HEK293T (cell line): Measurements from ENCODE around the gene ARL8A.

Experiments used
- CTCF ChIA-PET: fragments of 350-600 bp; formaldehyde crosslinking; extraction: SDS; loops from one replicate; lab custom pipeline; 2021; ENCODE audit warnings: antibody characterized with exemption, inconsistent platforms; lab: Yijun Ruan, JAX
- POLR2A ChIA-PET: fragments of 350-600 bp; formaldehyde crosslinking; extraction: SDS; loops from one replicate; lab custom pipeline; 2020; ENCODE audit warnings: antibody characterized with exemption, inconsistent platforms; lab: Yijun Ruan, JAX
- DNase-seq: peaks from one replicate; pipeline ENCODE4 v3.0.0; 2012; ENCODE audit warnings: mixed read lengths; ENCODE audit errors: extremely low spot score
- ARNT ChIP-seq: fragments of 450-650 bp; IDR thresholded peaks from 2 replicates; pipeline ENCODE4 v1.6.1; 2017; ENCODE audit warnings: mild to moderate bottlenecking
- BHLHE40 ChIP-seq: fragments of 450-650 bp; IDR thresholded peaks from 2 replicates; pipeline ENCODE4 v1.6.1; 2016; ENCODE audit warnings: mild to moderate bottlenecking, moderate library complexity, borderline replicate concordance
- CTBP1 ChIP-seq: fragments of 450-650 bp; IDR thresholded peaks from 2 replicates; pipeline ENCODE4 v1.6.1; 2016; ENCODE audit warnings: borderline replicate concordance
- ELF4 ChIP-seq: fragments of 450-650 bp; IDR thresholded peaks from 2 replicates; pipeline ENCODE4 v1.6.1; 2017; ENCODE audit warnings: antibody characterized with exemption
- FOXA1 ChIP-seq: fragments of 450-650 bp; IDR thresholded peaks from 2 replicates; pipeline ENCODE4 v1.6.1; 2016; ENCODE audit warnings: mild to moderate bottlenecking
- FOXK2 ChIP-seq: fragments of 450-650 bp; IDR thresholded peaks from 2 replicates; pipeline ENCODE4 v1.6.1; 2016; ENCODE audit warnings: mild to moderate bottlenecking
- FOXM1 ChIP-seq: fragments of 450-650 bp; IDR thresholded peaks from 2 replicates; pipeline ENCODE4 v1.6.1; 2017; ENCODE audit warnings: mild to moderate bottlenecking, borderline replicate concordance
- HDGF ChIP-seq: fragments of 450-650 bp; IDR thresholded peaks from 2 replicates; pipeline ENCODE4 v1.6.1; 2017; ENCODE audit warnings: antibody characterized with exemption, borderline replicate concordance
- L3MBTL2 ChIP-seq: fragments of 450-650 bp; conservative IDR thresholded peaks from 2 replicates; pipeline ENCODE4 v1.6.1; 2016; ENCODE audit warnings: mild to moderate bottlenecking
- LEF1 ChIP-seq: fragments of 450-650 bp; IDR thresholded peaks from 2 replicates; pipeline ENCODE4 v1.6.1; 2017; ENCODE audit warnings: mild to moderate bottlenecking, borderline replicate concordance
- NFRKB ChIP-seq: fragments of 450-650 bp; IDR thresholded peaks from 2 replicates; pipeline ENCODE4 v1.6.1; 2016; ENCODE audit warnings: mild to moderate bottlenecking, moderate library complexity
- SP1 ChIP-seq: fragments of 450-650 bp; IDR thresholded peaks from 2 replicates; pipeline ENCODE4 v1.6.1; 2017
- SUZ12 ChIP-seq: fragments of 450-650 bp; IDR thresholded peaks from 2 replicates; pipeline ENCODE4 v1.6.1; 2016; ENCODE audit warnings: mild to moderate bottlenecking
- TARDBP ChIP-seq: fragments of 450-650 bp; IDR thresholded peaks from 2 replicates; pipeline ENCODE4 v1.6.1; 2016
- ZNF384 ChIP-seq: fragments of 450-650 bp; IDR thresholded peaks from 2 replicates; pipeline ENCODE4 v1.6.1; 2016
- TF ChIP-seq, protein P1 (sequence below): fragments of 450-650 bp; IDR thresholded peaks from 2 replicates; pipeline ENCODE4 v1.6.1; 2016

The ARL8A gene

DNA sequence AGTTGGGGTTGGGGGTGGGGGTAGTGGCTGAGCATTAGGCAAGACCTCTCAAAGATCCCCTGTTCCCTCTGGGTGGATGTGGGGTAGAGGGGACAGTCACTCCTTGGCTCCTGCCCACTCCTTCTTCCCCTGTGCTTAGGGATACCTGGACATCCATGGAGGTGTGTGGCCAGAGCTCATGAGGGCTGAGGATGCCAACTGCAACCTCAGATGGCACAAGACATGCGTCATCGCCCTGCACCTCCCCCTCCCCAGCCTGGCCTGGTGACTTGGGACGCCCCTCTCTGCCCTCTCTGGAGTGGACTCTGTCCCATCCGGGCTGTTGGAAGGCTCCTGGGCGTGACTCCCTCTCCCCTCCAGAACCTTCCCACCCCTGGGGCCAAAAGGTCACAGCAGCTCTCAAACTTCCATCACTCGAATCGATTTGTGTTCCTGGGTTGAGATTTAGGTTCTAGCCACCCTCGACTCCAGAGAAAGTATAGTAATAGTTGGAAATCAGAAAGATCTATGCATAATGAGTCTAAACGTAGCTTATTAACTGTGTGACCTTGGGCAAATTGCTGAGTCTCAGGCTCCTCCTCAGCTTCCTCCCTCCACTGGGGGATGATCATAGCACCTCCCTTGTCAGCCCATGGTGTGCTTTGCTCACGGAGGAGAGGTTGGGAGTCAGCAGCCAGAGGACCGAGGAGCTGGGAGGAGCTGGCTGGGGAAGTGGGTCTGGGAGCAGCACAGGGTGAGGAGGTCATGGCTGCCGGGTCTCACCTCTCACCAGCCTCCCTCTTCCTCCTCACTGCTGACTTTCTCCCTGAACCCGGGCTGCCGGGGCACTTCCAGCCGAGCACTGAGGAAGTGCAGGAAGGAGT is 18.1 kb upstream of the ARL8A start:
- TF ChIP-seq FOXK2 (no peak), ELF4 (no peak), NFRKB (no peak), SUZ12 (no peak), L3MBTL2 (no peak), FOXA1 (no peak), CTBP1 (no peak), FOXM1 (no peak), BHLHE40 (no peak), ZNF384 (no peak), TARDBP (no peak), ARNT (no peak), LEF1 (no peak), SP1 (no peak), HDGF (no peak)
- TF ChIP-seq, protein P1, sequence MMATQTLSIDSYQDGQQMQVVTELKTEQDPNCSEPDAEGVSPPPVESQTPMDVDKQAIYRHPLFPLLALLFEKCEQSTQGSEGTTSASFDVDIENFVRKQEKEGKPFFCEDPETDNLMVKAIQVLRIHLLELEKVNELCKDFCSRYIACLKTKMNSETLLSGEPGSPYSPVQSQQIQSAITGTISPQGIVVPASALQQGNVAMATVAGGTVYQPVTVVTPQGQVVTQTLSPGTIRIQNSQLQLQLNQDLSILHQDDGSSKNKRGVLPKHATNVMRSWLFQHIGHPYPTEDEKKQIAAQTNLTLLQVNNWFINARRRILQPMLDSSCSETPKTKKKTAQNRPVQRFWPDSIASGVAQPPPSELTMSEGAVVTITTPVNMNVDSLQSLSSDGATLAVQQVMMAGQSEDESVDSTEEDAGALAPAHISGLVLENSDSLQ = no peak
- ChIA-PET CTCF (interaction anchor here (1.2 to 2.1 kb wide), 2 partner anchors 8 to 13 kb away, joined by 3 to 7 read pairs; no protein-coding TSS in a partner anchor), POLR2A (no interaction called here)
- no peak for DNase-seq

DNA sequence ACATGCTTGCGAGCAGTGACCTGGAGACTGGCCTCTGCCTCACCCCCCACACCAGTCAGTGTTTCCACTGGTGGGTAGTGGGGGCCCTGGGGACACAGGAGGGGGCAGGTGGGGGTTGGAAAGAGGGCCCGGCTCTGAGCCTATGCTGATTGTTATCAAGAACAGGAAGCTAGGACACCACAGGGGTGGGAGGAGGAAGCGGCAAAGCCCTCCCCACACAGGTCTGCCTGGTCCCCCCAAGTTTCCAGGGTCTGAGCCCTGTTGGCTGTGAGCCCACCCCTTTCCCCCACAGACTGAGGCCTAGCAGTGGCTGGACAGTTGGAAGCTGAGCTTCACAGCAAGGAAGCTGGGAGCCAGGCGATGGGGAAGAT is 17.5 kb upstream of the ARL8A start:
- TF ChIP-seq ZNF384 (no peak), FOXK2 (no peak)
- TF ChIP-seq, protein P1 = no peak
- CTCF ChIA-PET = no interaction called here
- DNase-seq = no peak
- POLR2A ChIA-PET = no interaction called here

DNA sequence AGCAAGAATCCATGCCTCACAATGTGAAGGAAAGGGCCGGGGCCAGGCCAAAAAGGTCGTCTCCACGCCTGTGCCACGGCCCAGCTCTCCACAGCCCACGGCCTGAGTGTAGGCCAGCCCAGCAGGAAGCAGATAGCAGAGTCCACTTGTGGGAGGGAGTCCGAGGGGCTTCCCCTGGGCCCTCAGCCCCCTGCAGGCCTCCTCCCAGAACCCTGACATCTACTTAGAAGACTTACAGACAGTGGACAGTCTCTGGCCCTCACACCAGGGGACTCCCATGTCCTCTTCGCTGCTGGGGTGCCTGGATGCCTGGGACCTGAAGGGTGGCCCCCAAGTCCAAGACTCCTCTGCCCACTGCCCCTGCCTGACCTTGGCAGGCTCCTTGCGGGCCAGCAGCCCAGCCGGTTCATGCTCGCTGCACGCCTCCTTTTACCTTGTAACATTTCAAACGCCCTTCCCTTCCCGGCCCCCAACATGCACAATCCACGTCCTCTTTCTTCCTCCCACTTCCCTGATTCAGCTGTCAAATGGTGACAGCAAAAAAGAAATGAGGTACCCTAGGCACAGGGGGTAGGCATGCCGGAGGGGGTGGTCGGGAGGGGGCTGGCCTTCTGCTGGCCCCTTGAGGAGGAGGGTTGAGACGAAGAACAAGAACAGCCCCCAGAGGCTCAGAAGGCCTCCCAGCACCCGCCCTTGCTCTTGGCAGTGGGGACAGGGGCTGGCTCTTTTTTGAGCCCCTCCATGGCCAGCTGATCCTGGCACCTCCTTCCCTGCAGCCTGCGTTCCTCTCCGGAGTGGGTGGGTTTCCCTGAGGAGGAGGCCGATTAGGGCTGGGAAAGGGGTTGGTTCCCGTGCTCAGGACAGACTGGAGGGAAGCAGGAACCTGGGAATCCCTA is 16.9 kb upstream of the ARL8A start:
- no peak for DNase-seq
- POLR2A ChIA-PET = no interaction called here
- TF ChIP-seq ARNT (no peak), NFRKB (no peak), FOXK2 (no peak), BHLHE40 (no peak), FOXA1 (no peak), TARDBP (no peak), FOXM1 (no peak), L3MBTL2 (no peak), ELF4 (no peak)
- TF ChIP-seq, protein P1 = no peak
- CTCF ChIA-PET = no interaction called here

DNA sequence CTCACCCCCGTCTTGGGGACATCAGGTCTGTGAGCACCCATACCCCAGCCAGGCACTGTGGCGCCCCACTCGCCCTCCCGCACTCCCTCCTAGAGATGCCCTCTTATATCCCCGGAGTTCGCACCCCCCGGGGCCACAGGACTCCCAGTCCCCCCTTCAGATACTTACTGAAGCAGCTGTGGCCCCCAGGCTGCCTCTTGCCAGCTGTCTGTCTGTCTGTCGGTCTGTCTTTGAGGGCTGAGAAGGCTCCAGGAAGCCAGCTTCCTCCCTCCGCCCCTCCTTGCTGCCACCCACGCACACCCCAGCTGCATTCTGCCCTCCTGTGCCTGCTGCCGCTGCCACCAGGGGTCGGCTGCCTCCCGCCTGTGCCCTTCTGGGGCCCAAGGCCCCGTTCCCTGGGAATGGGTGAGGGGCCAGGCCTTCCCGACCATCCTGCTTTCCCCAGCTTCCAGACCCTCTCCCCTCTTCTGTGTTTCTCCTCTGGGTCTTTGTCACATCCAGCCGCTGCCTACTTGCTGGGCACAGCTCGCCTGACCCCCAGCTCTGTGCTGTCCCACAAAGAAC is 15.9 kb upstream of the ARL8A start, which contains the start of gene PTPN7:
TSS of gene PTPN7 (minus strand) at position 226 of the 564 bp plus-strand sequence. CDS start 1,200 bp downstream, outside the sequence.
- no peak for TF ChIP-seq TARDBP
- no peak for TF ChIP-seq FOXM1
- no peak for TF ChIP-seq L3MBTL2
- no peak for TF ChIP-seq SUZ12
- CTCF ChIA-PET = no interaction called here
- DNase-seq = no peak
- POLR2A ChIA-PET = no interaction called here

DNA sequence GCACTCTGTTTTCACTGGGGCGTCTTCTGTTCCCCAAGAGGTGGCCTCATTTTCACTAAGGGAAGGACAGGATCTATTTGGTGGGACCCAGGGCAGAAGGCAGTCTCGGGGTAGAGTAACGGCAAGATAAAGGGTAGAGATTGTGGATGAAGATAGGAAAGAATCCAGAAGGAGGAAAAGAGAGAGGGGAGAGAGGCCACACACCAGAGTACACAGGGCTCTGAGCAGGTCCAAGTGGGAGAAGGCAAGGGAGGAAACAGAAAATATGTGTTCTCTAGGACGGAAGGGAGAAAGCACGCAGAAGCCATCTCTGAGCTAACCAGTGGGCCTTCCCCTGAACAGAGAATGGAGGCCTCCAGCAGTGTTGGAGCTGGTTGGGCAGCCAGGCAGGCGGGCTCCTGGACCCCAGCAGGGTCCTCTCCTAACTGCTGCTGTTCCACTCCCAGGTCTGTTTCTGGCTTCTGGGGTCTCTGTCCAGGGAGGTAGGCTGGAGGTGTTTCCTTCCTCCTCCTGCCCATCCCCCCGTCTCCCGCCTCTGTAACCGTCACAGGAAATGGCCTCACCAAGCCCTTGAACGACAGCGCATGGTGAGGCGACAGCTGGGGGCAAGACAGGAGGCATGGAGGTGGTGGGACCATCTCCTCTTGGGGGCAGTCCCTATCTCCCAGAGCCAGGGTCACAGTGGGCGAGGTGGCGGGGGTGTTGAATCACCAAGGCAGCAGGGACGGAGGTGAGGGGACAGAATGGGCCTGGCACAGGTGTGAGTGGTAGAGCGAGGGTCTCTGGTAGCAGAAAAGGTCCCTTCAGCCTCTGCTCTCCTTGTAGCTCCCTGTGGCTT is 15.2 kb upstream of the ARL8A start:
- TF ChIP-seq NFRKB = no peak
- TF ChIP-seq FOXA1 = no peak
- TF ChIP-seq SUZ12 = no peak
- TF ChIP-seq HDGF = no peak
- no peak for TF ChIP-seq CTBP1
- TF ChIP-seq, protein P1 = no peak
- TF ChIP-seq FOXM1 = no peak
- TF ChIP-seq LEF1 = no peak
- TF ChIP-seq TARDBP = no peak
- no peak for TF ChIP-seq ELF4
- TF ChIP-seq ZNF384 = no peak
- TF ChIP-seq ARNT = no peak
- no peak for TF ChIP-seq FOXK2
- TF ChIP-seq L3MBTL2 = no peak
- no peak for TF ChIP-seq SP1
- TF ChIP-seq BHLHE40 = no peak

More for the DNA sequence above, 15.2 kb upstream of the ARL8A start:
- no peak for DNase-seq
- ChIA-PET CTCF (no interaction called here), POLR2A (no interaction called here)
